ENCODE data around the gene NDUFA12.
A peak's percentile ranks its signal among the peaks of the same experiment; 100 is the strongest.
"Not testable (repeated sequence)": the region's sequence is repeated elsewhere in the genome, so short reads cannot be mapped to it uniquely, and the experiment has no call there.

NDUFA12 gene

DNA sequence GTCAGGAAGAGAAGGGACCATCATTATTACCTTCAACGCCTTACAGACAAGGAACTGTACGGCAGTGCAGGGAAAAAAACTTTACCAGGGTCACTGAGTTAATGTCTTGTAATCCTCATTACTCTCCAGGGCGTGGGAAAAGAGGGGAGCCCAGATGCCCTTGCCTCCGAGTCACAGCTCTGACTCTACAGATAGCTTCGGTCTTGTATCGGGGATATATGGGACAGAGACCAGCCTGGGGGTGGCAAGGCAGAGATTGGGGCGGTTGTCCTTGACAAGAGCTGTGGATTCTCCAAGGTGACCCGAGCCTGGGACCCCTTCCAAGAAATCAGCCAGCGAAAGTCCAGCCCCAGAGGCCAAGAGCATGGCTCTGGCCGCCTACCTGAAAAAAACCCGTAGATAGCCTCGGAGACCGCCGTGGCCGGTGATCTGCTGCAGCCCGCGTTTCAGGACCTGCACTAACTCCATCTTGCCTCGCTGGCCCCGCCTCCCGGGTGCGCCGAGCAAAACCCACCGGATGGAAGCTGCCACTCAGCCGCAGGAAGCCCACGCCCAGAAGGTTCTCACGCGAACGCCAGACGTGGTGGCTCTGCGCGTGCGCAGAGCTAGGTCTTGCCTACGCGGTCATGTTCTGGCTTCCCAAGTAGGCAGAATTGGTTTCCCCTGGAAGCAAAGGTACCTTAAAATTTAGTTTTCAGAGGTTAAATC, at the start of gene NDUFA12:
Gene NDUFA12 (minus strand): TSS at position 485 of the 708 bp plus-strand sequence. CDS start 17 bp downstream, at position 468.
- peak; percentile 93 for DNase-seq

DNA sequence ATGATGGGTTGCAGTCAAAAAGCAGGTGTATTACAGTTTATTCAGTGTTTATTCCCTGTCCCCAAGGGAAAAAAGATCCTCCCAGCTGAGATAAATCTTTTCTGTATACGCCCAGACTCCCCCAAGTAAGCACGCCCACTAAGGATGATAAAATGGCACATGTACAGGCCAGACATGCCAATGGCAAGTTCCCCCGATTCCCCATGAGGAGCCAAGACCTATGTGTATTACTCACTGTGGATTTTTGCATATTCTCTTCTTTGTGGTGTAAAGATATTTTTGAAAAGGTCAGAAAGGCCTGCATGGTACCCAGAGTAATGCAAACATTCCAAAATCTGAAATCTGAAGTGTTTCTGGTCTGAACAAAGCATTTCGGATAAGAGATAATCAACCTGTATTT, 47.7 kb upstream of the NDUFA12 start:
- DNase-seq: no peak

DNA sequence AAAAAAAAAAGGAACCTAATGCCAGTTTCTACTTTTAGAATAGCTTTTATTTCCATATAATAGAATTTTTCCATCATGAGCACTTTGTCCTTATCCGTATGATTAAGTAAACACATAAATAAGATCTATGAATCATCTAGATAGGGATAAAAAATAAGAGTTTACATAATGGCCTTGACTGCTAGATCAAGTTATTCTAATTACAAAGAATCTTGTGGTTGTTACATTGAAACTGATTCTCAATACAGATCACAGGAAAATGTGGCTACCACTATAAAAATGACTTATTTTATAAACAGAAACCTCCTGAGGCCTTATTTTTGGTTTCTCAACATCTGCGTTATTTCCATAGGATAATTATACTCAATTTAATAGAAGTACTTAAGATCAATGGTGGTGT, 34.4 kb upstream of the NDUFA12 start:
- DNase-seq: no peak

DNA sequence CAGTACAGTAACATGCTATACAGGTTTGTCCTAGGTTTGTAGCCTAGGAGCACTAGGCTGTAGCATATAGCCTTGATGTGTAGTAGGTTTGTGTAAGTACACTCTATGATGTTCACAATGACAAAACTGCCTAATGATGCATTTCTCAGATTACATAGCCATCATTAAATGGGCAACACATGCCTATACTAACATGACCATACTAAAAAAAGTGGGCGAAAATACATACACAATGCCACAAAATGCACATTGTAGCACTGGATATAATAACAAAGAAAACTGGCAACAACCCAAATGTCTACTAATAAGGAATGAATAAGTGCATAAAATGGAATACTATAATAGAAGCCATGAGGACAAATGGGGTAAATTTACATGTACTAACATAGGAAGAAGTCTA, 31.3 kb upstream of the NDUFA12 start:
- DNase-seq: no peak

DNA sequence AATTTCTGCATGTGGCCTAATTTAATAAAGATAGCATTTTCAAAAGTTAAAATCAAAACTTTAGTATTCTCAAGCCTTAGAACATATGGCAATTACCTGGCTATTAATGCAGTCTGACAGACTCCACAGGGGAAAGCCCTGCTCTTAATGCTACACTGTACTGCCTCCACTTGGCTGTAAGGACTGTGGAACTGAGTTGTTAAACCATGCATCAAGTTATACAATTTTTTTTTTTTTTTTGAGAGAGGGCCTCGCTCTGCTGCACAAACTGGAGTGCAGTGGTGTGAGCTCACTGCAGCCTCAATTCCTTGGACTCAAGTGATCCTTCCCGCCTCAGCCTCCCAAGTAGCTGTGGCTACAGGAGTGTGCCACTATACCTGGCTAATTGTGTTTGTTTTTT, 19.0 kb upstream of the NDUFA12 start:
- DNase-seq: no peak

DNA sequence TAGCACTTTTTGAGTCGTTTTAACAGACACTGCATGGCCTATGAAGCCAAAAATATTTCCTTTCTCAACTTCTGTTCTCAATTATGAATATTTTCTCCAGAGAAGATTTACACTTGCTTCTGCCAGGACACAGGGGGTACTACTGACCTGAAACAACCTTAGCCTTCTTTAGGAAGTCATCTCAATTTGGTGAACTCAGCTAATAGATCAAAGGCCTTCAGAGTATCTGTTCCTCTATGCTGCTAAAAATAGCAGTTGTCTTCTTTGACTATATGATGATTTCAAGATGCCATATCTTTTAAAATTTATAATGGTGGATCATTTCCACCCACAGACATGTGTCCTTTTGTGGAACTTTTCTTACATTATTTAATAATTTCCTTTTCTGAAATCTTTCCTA, 14.0 kb upstream of the NDUFA12 start:
- DNase-seq: no peak

DNA sequence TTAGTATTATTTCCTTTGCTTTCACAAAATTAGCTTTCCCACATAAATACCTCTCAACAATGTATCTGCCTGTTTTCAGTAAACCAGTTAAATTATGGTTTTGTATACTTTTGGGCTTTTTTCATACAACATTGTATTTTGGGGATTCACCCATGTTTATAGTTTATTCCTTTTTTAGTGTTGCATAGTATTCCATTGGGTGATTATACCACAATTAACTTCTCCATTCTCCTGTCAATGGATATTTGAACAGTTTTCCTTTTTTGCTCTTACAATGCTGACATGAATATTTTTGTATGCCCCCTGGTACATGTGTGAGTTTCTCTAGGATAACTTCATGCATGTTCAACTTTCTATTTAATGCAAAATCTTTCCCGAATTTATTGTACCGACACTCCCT, 12.6 kb upstream of the NDUFA12 start:
- no peak for DNase-seq

DNA sequence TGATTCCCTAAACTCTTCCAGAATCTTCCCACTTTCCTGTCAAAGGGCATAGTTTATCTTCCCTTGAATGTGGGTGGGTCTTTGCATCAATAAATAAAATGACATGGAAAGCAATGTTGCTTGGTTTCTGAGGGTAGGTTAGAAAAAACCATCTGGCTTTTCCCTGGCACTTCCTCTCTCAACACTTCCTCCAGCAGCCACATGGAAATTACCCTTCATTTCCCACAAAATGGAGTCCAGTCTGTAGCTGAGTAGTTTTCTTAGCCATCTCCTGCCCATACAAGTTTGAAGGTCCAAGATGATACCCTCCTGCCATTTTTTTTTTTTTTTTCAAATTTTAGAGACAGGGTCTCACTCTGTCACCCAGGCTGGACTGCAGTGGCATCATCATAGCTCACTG, 11.1 kb upstream of the NDUFA12 start:
- DNase-seq: no peak

DNA sequence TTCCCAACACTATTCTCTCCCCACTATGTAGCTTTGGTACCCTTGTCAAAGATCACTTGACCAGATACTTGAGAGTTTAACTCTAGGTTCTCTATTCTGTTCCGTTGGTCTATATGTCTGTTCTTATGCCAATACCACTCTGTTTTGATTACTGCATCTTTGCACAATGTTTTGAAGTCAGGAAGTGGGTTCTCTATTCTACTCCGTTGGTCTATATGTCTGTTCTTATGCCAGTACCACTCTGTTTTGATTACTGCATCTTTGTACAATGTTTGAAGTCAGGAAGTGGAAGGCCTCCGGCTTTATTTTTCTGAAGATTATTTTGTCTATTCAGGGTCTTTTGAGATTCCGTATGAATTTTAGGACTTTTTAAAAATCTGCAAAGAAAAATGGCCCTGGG, 2.7 kb upstream of the NDUFA12 start:
- no peak for DNase-seq

DNA sequence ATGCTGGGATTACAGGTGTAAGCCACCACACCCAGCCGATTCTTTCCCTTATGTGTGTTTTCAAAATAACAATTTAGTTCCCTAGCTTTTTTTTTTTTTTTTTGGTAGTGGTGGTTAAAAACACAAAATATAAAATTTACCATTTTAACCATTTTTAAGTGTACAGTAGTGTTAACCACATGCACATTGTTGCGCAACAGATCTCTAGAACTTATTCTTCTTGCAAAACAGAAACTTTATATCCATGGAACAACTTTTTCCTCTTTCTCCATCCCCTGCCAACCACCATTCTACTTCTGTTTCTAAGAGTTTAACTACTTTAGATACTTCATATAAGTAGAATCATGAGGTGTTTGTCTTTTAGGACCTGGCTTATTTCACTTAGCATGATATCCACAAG, 1.1 kb upstream of the NDUFA12 start:
- no peak for DNase-seq

DNA sequence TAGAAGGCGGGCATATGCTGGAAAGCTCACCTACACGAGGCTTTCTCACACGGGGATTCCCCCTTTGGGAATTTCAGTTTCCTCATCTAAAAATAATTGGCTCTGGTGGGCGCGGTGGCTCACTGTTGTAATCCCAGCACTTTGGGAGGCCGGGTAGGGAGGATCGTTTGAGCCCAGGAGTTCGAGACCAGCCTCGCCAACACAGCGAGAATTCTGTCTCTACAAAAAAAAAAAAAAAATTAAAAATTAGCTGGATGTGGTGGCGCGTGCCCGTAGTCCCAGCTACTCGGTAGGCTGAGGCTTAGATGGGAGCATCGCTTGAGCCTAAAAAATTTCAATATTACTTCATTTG, 400 bp upstream of the NDUFA12 start:
- no peak for DNase-seq

DNA sequence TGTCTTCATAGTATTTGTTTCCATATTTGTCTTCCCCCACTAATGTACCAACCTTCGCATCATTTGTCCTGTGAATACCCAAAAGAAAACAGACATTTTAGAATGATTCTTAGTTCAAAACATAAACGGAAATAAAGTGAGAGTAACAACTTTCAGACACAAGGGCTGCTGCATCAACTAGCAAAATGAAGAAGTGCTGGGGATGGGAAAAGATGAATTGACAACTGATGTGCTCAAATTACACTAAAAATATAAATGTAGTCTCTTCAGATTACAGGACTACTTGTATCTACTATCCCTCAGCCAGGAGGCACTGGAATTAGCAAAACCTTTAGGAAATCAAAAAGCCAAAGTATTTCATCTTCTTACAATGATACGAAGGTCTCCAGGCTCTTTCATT, 743 bp downstream of the NDUFA12 start:
- DNase-seq: no peak

DNA sequence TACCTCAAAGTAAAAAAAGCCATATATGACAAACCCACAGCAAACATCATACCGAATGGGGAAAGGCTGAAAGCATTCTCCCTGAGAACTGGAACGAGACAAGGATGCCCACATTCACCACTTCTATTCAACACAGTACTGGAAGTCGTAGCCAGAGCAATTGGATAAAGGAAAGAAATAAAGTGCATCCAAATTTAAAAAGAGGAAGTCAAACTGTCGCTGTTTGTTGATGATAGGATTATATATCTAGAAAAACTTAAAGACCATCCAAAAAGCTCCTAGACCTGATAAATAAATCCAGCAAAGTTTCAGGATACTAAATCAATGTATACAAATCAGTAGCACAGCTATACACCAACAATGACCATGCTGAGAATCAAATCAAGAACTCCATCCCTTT, 5.2 kb downstream of the NDUFA12 start:
- DNase-seq: no peak

DNA sequence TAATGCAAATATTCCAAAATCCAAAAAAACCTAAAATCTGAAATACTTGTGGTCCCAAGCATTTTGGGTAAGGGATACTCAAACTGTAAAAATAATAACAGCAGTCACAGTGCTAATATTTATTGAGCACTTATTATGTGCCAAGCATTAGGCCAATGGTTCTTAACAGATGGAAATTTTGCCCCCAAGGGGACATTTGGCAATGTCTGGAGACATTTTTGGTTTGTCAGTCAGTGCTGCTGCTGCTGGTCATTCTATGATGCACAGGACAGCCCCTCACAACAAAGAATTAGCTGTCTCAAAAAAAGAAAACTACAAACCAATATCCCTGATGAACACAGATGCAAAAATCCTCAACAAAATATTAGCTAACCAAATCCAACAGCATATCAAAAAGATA, 5.8 kb downstream of the NDUFA12 start:
- DNase-seq: no peak

DNA sequence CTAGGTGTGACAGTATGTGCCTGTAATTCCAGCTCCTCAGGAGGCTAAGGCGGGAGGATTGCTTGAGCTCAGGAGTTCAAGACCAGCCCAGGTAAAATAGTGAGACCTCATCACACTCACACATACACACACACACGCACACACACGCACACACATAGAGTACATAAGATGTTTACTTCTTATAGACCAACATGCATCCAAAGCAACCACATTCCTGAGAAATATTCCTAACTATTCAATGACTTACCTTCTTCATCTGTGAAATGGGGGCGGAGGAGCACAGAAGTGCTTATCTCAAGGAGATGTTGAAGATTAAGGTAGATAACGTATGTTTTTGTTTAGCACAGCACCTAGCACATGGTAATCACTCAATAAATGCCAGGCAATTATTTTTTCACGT, 6.4 kb downstream of the NDUFA12 start:
- no peak for DNase-seq

DNA sequence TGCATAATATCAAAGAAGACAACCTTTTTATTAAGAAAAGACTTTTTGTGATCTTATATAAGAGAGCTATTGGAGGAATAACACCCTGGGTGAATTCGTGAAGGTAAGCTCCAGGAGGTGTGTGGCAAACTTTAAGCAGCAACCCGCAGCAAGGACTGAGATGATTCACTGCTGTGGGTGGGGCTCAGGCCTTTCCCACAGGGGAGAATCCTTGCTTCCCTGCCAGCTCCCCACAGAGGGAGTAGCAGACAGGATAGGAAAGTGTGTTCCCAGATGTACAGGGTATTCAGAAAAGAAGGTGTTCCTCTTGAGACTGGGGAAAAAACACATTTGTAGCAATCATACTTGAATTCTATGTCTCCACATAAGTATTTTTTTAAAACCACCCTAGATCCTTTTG, 9.2 kb downstream of the NDUFA12 start:
- DNase-seq: no peak

DNA sequence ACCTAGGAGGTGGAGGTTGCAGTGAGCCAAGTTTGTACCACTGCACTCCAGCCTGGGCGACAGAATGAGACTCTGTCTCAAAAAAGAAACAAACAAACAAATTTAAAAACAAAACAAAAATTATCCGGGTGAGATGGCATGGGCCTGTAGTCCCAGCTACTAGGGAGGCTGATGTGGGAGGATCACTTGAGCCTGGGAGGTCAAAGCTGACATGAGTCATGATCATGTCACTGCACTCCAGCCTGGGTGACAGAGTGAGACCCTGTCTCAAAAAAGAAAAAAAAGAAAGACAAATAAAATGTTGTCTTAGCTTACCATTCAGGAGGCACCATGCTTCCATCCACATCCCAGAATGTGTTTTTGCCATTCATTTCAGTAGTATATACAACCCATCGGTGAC, 9.6 kb downstream of the NDUFA12 start:
- DNase-seq: not testable (repeated sequence)

DNA sequence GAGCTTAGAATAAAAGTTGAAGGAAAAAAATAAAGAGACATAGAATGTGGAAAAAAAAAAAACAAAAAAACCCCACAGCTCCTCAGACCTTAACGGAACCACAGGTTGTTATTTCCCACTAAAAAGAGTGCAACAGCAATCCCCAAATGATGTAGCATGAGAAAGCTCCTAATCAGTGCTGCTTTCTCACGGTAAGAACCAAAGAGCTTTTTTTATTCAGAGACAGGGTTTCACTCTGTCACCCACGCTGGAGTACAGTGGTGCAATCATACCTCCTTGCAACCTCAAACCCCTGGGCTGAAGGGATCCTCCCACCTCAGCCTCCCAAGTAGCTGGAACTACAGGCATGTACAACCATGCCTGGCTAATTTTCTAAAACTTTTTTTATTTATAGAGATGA, 13.3 kb downstream of the NDUFA12 start:
- no peak for DNase-seq

DNA sequence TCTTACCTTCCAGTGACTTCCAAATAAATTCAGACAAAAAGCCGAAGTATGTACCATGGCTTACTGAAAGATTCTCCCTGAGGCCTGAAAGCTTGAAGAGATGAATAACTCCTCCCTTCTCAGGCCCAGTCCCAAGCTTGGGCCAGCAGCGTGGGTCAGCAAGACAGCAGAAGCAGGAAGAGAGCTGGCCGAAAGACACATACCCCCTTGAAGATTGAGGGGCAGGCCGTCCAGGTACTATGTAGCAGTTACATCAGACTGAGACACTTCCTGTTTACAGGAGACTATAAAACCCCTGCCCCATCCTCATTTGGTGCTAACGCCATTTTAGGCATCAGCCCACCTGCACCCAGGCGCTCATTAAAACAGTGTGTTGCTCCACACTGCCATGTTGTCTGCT, 15.0 kb downstream of the NDUFA12 start:
- no peak for DNase-seq

DNA sequence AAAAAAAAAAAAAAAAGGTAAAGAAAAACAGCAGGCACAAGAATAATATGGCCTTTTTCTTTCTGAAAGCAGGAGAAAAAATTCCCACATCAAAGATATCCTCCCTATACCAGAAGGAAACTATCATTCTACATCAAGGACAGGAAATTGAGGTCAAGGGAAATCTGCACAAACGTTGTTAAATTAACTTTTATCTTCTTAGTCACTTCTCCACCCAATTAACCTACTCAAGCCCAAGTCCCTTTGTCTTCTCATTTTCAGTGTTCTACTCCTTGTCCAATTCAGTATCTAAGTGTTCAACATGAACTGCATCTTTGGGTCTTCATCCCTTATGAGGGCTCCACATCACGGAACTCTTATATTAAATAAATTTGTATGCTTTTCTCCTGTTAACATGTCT, 15.7 kb downstream of the NDUFA12 start:
- DNase-seq: peak; percentile 42

DNA sequence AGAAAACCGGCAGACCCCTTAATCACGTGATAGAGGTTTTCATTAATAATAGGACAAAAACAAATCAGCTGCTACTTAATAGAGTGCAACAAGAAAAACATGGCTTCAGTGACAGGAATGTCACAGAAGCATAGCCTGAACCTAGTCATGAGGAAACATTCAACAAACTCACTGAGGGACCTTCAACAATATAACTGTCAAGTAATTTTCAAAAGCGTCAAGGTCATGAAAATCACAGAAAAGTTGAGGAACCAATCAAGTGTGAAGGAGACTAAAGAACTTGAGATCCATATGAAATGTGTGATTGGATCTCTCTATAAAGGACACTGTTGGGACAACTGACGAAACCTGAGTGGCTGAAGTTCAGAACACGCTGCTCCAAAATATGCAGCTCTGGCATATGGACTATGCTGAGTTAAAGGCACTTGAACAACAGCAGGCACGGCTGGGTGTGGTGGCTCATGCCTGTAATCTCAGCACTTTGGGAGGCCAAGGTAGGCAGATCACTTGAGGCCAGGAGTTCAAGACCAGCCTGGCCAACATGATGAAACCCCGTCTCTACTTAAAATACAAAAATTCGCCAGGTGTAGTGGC, 16.3 kb downstream of the NDUFA12 start:
- DNase-seq: no peak

DNA sequence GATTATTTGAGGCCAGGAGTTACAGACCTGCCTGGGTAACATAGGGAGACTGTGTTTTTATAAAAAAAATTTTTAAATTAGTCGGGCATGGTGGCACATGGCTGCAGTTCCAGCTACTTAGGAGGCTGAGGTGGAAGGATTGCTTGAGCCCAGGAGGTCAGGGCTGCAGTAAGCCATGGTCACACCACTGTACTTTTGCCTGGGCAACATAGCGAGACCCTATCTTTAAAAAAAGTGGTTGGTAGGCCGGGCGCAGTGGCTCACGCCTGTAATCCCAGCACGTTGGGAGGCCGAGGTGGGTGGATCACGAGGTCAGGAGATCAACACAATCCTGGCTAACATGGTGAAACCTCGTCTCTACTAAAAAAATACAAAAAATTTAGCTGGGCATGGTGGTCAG, 18.4 kb downstream of the NDUFA12 start:
- DNase-seq: not testable (repeated sequence)

DNA sequence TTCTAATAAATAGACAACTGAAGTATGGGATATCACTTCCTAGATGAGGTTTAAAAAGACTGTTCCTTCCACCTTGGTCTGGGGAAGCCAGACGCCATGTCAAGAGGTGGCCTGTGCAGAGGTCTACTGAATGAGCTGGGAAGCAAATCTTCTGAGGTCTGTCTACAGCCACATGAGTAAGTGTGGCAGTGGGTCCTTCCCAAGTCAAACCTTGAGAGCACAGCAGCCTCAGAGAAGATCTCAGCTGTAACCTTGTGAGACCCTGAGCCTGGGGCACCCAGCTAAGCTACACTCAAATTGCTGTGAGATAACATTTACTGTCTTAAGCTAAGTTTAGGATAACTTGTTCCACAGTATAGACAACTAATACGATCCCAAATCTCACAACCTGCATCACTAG, 20.2 kb downstream of the NDUFA12 start:
- DNase-seq: no peak

DNA sequence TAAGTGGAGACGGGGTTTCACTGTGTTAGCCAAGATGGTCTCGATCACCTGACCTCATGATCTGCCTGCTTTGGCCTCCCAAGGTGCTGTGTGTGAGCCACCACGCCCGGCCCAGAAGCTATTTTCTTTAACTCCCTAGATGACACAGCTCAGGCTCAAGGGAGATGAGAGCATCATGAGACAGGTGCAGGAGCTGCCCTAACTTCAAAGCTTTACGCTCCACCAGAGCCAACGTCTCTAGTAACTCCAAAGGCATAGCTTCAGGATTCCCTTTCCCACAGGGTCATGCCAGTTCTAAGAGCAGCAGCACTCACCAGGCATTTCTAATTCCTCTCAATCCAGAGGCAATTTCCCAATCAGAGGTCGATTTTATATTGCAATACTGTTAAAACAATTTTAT, 21.0 kb downstream of the NDUFA12 start:
- no peak for DNase-seq

DNA sequence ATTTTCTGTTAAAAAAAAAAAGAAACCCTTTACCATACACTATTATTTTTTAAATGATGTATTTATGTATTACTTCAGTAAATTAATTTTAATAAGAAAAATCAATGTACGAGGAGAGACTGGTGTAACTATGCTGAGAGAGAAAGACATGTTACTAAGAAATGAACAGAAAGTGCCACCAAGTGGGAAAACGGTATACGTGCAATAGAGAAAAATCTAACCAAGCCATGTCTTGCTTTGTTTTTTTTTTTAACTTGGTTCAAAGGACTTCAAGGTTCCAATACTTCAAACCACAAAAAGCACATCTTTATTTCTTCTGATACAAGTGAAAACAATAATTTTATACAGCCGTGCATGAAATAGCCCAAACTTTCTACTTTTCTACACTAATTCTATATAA, 22.9 kb downstream of the NDUFA12 start:
- no peak for DNase-seq

Data from CD4-positive, alpha-beta T cell treated with Interleukin-4 for 4 hours (primary cell).